Left lung (tissue), 10 donors: ENCODE data around the gene ZEB2. TPM values are rescaled to one million over a fixed set of nuclear protein-coding genes. Genes with fewer than 3 reads are reported as not detected.

Source experiments
- ATAC-seq: fragments of 200-7000 bp; cut with Tn5 transposase; one replicate; pipeline ENCODE4 v1.9.1; 2020; ENCODE audit warnings: moderate library complexity
- DNase-seq, 4 donors: peaks; one replicate each; pipeline ENCODE4 v3.0.0-alpha.2; 2013 to 2020
- H3K27ac ChIP-seq, 2 donors: fragments of 200-600 bp; sonication (generic) in 1 of 2; one replicate each; pipeline versions ENCODE4 v1.5.0 to v1.8.0; 2020 to 2021
- H3K27me3 ChIP-seq, 2 donors: fragments of 200-600 bp; sonication (generic) in 1 of 2; one replicate each; pipeline versions ENCODE4 v1.5.0 to v1.8.0; 2020 to 2021
- H3K36me3 ChIP-seq, 2 donors: fragments of 200-600 bp; sonication (generic) in 1 of 2; one replicate each; pipeline versions ENCODE4 v1.5.0 to v1.8.0; 2020 to 2021
- H3K4me1 ChIP-seq, 2 donors: fragments of 200-600 bp; one replicate each; pipeline ENCODE4 v1.8.0; 2021
- H3K4me3 ChIP-seq, 2 donors: fragments of 200-600 bp; sonication (generic) in 1 of 2; one replicate each; pipeline versions ENCODE4 v1.5.0 to v1.8.0; 2020 to 2021; ENCODE audit warnings: mild to moderate bottlenecking in 1 of 2
- H3K9me3 ChIP-seq, 2 donors: fragments of 200-600 bp; sonication (generic) in 1 of 2; one replicate each; pipeline versions ENCODE4 v1.5.0 to v1.8.0; 2020 to 2021
- CTCF ChIP-seq, 2 donors: fragments of 200-600 bp; sonication (generic) in 1 of 2; IDR thresholded peaks; one replicate each; pipeline versions ENCODE4 v1.5.0 to v1.8.0; 2021; ENCODE audit warnings: antibody characterized with exemption in 2 of 2
- intact Hi-C, 2 donors: fragments of 100-400 bp; cut with DNase I; formaldehyde crosslinking; loops; one replicate each; pipeline versions ENCODE4 v1.11.2 to v1.14.2; 2022
- polyA plus RNA-seq, 6 donors: library from polyadenylated mRNA; unstranded; fragments of 120-200 nt; gene quantifications; one replicate each; pipeline ENCODE4 v1.2.1, GENCODE V29; 2013; ENCODE audit not compliant: insufficient read length in 6 of 6
- total RNA-seq, 2 donors: library from RNA; stranded (reverse); fragmentation: NEBNext Ultra II Directional; extraction: Animal tissue kit (Norgen Biotek cat#: 25700); gene quantifications; one replicate each; pipeline ENCODE4 v1.2.1, GENCODE V29; 2021
- donor health status: DM: no; HTN: yes; CAD: no.
- donor health status: DM: no; HTN: no; CAD: no.

The ZEB2 gene
- total and polyA plus RNA-seq, 8 donors: 141 to 292 (median 271) TPM

- H3K27ac ChIP-seq: peak overlapping the region in 1 of 2 donors; percentile 10
Measured at GRCh38 chr2:144467502-144468137, 52.3 kb downstream of the ZEB2 start.

GRCh38 chr2:144466637-144467036, 53.3 kb downstream of the ZEB2 start:
- DNase-seq (no peak), ATAC-seq (no peak)
- H3K27ac ChIP-seq: no peak overlapping the region
- no peaks in the 10 kb centered on the region for H3K27me3 ChIP-seq
- no peaks in the 10 kb centered on the region for H3K9me3 ChIP-seq
- H3K36me3 ChIP-seq: peaks cover 0 to 29% of the 10 kb centered on the region in 2 donors
- intact Hi-C loops: no loop called here
- TF ChIP-seq CTCF (IDR thresholded peaks at IDR 0.05): no peak
- H3K4me3 ChIP-seq: no peak overlapping the region
- peaks cover 16 to 44% of the 10 kb centered on the region in 2 donors for H3K4me1 ChIP-seq

More at GRCh38 chr2:144467502-144468137, 52.3 kb downstream of the ZEB2 start:
- H3K27me3 ChIP-seq: no peaks in the 10 kb centered on the region
- intact Hi-C loops: no loop called here
- H3K4me3 ChIP-seq: no peak overlapping the region
- H3K4me1 ChIP-seq: peaks cover 12 to 43% of the 10 kb centered on the region in 2 donors
- H3K9me3 ChIP-seq: no peaks in the 10 kb centered on the region
- no peak for TF ChIP-seq CTCF (IDR thresholded peaks at IDR 0.05)
- ATAC-seq (no peak), DNase-seq (no peak)
- H3K36me3 ChIP-seq: peaks cover 0 to 23% of the 10 kb centered on the region in 2 donors

GRCh38 chr2:144465749-144466148, 54.2 kb downstream of the ZEB2 start:
- H3K9me3 ChIP-seq: no peaks in the 10 kb centered on the region
- TF ChIP-seq CTCF (IDR thresholded peaks at IDR 0.05): no peak
- no peaks in the 10 kb centered on the region for H3K27me3 ChIP-seq
- no peak overlapping the region for H3K4me3 ChIP-seq
- intact Hi-C loops: no loop called here
- no peak for DNase-seq
- ATAC-seq: no peak
- peaks cover 0 to 29% of the 10 kb centered on the region in 2 donors for H3K36me3 ChIP-seq
- no peak overlapping the region for H3K27ac ChIP-seq
- H3K4me1 ChIP-seq: peaks cover 13 to 44% of the 10 kb centered on the region in 2 donors

DNA sequence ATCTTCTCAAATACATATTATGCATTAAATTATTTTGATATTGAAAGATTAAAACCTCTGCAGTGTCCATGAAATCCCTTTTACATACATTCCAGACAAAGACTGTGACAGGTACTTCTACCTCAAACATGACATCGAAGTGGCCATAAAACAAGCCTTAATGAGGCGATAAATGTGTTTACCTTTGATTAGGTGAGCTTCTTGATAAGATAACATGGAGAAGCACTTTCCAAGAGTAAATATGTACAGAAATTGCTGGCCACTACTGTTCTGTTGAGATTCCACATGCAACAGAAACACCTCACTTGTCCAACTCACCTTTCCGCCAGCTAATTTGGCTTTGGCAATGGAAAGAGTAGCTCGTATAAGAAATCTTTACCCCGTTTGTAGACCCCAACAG, 55.2 kb downstream of the ZEB2 start:
- intact Hi-C loops: no loop called here
- H3K27ac ChIP-seq: no peak overlapping the region
- no peak overlapping the region for H3K4me3 ChIP-seq
- peaks cover 0 to 29% of the 10 kb centered on the region in 2 donors for H3K36me3 ChIP-seq
- no peaks in the 10 kb centered on the region for H3K9me3 ChIP-seq
- H3K4me1 ChIP-seq: peaks cover 22 to 51% of the 10 kb centered on the region in 2 donors
- TF ChIP-seq CTCF (IDR thresholded peaks at IDR 0.05): no peak
- no peaks in the 10 kb centered on the region for H3K27me3 ChIP-seq
- DNase-seq (no peak), ATAC-seq (peak; percentile 37)

GRCh38 chr2:144463266-144463665, 56.7 kb downstream of the ZEB2 start:
- Histone ChIP-seq H3K27ac (no peak overlapping the region), H3K9me3 (no peaks in the 10 kb centered on the region), H3K4me1 (peaks cover 34 to 61% of the 10 kb centered on the region in 2 donors), H3K36me3 (peaks cover 0 to 28% of the 10 kb centered on the region in 2 donors), H3K4me3 (no peak overlapping the region), H3K27me3 (no peaks in the 10 kb centered on the region)
- intact Hi-C loops: no loop called here
- DNase-seq (no peak), ATAC-seq (no peak)
- no peak for TF ChIP-seq CTCF (IDR thresholded peaks at IDR 0.05)
